ENCODE data around the gene PDSS2. TPM values are rescaled to one million over a fixed set of nuclear protein-coding genes. Genes with fewer than 3 reads are reported as not detected.

Gene PDSS2
- total RNA-seq, 4 donors from 2014 or later: 2.3 to 16.9 (median 10.7) TPM

DNA sequence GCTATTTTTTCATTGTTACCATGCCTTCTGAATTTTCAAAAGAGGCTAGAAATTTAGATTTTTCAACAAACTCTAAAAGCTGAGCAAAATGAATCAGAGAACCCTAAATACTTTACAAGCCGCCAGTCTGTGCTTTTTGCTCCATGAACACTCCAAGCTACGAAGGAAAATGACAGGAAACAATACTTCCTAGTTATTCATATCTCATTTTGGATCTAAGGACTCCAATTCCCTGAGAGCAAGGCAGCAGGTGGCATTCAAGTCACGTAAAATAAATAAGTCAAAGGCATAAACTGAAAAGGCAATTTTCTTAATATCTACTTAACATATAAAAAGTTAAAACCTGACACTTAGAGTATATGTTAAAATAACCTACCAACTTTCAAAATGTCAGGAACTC is 50.6 kb downstream of the PDSS2 start:
- Histone ChIP-seq H3K27ac (no peak overlapping the region), H3K4me3 (no peak overlapping the region), H3K4me1 (no peaks in the 10 kb centered on the region), H3K9me3 (no peaks in the 10 kb centered on the region), H3K36me3 (no peaks in the 10 kb centered on the region), H3K27me3 (no peaks in the 10 kb centered on the region)
- no peak for DNase-seq
- intact Hi-C loops (cut with DNase I; ENCODE audit: low total_unique reads): no loop called here
- TF ChIP-seq, protein P1, sequence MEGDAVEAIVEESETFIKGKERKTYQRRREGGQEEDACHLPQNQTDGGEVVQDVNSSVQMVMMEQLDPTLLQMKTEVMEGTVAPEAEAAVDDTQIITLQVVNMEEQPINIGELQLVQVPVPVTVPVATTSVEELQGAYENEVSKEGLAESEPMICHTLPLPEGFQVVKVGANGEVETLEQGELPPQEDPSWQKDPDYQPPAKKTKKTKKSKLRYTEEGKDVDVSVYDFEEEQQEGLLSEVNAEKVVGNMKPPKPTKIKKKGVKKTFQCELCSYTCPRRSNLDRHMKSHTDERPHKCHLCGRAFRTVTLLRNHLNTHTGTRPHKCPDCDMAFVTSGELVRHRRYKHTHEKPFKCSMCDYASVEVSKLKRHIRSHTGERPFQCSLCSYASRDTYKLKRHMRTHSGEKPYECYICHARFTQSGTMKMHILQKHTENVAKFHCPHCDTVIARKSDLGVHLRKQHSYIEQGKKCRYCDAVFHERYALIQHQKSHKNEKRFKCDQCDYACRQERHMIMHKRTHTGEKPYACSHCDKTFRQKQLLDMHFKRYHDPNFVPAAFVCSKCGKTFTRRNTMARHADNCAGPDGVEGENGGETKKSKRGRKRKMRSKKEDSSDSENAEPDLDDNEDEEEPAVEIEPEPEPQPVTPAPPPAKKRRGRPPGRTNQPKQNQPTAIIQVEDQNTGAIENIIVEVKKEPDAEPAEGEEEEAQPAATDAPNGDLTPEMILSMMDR (IDR thresholded peaks at IDR 0.05): no peak
- no peak for TF ChIP-seq POLR2A (IDR thresholded peaks at IDR 0.05)

DNA sequence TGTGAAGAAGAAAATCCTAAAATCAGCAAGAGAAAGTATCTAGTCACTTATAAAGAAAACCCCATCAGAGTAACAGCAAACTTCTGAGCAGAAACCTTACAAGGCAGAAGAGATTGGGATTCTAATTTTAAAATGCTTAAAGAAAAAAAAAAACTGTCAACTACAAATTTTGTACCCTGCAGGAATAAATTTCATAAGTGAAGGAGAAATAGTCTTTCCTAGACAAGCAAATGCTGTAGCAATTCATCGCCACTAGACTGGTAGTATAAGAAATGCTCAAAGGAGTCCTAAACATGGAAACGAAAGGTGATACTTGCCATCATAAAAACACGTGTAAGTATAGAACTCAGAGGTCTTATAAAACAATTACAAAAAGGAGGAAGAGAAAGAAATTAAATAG is 54.4 kb downstream of the PDSS2 start:
- no peak overlapping the region for H3K4me3 ChIP-seq
- intact Hi-C loops (cut with DNase I; ENCODE audit: low total_unique reads): no loop called here
- no peak overlapping the region for H3K27ac ChIP-seq
- peaks cover 0 to 7% of the 10 kb centered on the region in 2 donors for H3K9me3 ChIP-seq
- no peaks in the 10 kb centered on the region for H3K36me3 ChIP-seq
- no peaks in the 10 kb centered on the region for H3K4me1 ChIP-seq
- no peaks in the 10 kb centered on the region for H3K27me3 ChIP-seq
- no peak for DNase-seq
- no peak for TF ChIP-seq POLR2A (IDR thresholded peaks at IDR 0.05)
- TF ChIP-seq, protein P1 (IDR thresholded peaks at IDR 0.05): no peak

DNA sequence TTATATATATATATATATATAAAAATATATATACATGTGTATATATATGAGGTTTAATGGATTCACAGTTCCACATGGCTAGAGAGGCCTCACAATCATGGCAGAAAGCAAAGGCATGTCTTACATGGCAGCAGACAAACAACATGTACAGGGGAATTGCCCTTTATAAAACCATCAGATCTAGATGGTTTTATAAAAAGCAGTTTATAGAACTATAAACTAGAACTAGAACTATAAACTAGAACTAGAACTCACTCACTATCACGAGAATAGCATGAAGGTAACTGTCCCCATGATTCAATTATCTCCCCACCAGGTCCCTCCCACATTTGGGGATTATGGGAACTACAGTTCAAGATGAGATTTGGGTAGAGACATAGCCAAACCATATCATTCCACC is 56.8 kb downstream of the PDSS2 start:
- TF ChIP-seq, protein P1 (IDR thresholded peaks at IDR 0.05): no peak
- no peak for TF ChIP-seq POLR2A (IDR thresholded peaks at IDR 0.05)
- Histone ChIP-seq H3K4me3 (no peak overlapping the region), H3K36me3 (no peaks in the 10 kb centered on the region), H3K4me1 (no peaks in the 10 kb centered on the region), H3K27ac (no peak overlapping the region), H3K9me3 (peaks cover 0 to 7% of the 10 kb centered on the region in 2 donors), H3K27me3 (no peaks in the 10 kb centered on the region)
- DNase-seq: no peak
- intact Hi-C loops (cut with DNase I; ENCODE audit: low total_unique reads): no loop called here

DNA sequence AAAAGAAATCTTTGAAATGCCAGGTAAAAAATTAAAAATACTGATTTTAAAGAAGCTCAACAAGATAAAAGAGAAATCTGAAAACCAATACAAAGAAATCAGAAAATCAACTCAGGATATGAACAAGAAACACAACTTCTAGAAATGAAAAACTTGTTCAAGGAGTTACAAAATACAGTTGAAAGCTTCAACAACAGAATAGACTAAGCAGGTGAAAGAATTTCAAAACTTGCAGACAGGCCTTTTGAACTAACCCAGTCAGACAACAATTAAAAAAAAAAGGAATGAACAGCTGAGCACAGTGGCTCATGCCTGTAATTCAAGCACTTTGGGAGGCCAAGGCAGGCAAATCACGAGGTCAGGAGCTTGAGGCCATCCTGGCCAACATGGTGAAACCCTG is 57.8 kb downstream of the PDSS2 start:
- no peak for TF ChIP-seq POLR2A (IDR thresholded peaks at IDR 0.05)
- TF ChIP-seq, protein P1 (IDR thresholded peaks at IDR 0.05): no peak
- Histone ChIP-seq H3K4me3 (no peak overlapping the region), H3K9me3 (peaks cover 0 to 7% of the 10 kb centered on the region in 2 donors), H3K4me1 (no peaks in the 10 kb centered on the region), H3K27ac (no peak overlapping the region), H3K27me3 (no peaks in the 10 kb centered on the region), H3K36me3 (no peaks in the 10 kb centered on the region)
- intact Hi-C loops (cut with DNase I; ENCODE audit: low total_unique reads): no loop called here
- no peak for DNase-seq

DNA sequence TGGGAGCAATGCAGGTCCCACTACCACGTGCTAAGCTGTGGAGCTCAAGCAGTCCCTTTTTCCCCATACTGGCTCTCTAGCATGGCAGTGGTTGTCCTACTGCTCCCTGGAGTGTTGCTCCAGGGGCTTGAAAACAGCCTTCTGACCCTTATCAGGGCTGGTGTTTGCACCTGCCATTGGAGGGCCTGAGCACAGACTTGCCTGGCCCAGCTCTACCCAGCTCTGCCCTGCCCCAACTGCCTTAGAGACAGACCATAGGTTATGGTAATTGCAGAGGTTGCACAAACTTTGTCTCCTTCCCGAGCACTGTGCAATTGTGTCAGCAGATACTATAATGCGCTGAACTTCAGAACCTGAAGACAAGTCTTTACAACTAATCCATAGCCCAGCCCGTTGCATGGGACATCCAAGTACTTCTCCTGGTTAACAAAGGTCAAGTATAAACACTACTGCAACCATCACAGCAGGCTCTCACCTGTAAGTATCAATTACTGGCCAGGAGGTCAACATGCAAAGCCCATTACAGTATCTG is 58.7 kb downstream of the PDSS2 start:
- intact Hi-C loops (cut with DNase I; ENCODE audit: low total_unique reads): no loop called here
- no peak overlapping the region for H3K4me3 ChIP-seq
- TF ChIP-seq, protein P1 (IDR thresholded peaks at IDR 0.05): no peak
- TF ChIP-seq POLR2A (IDR thresholded peaks at IDR 0.05): no peak
- no peaks in the 10 kb centered on the region for H3K36me3 ChIP-seq
- peaks cover 0 to 7% of the 10 kb centered on the region in 2 donors for H3K9me3 ChIP-seq
- no peak for DNase-seq
- H3K4me1 ChIP-seq: no peaks in the 10 kb centered on the region
- H3K27me3 ChIP-seq: no peaks in the 10 kb centered on the region
- no peak overlapping the region for H3K27ac ChIP-seq
